ENCODE measurements around the gene KDM4D.

DNA sequence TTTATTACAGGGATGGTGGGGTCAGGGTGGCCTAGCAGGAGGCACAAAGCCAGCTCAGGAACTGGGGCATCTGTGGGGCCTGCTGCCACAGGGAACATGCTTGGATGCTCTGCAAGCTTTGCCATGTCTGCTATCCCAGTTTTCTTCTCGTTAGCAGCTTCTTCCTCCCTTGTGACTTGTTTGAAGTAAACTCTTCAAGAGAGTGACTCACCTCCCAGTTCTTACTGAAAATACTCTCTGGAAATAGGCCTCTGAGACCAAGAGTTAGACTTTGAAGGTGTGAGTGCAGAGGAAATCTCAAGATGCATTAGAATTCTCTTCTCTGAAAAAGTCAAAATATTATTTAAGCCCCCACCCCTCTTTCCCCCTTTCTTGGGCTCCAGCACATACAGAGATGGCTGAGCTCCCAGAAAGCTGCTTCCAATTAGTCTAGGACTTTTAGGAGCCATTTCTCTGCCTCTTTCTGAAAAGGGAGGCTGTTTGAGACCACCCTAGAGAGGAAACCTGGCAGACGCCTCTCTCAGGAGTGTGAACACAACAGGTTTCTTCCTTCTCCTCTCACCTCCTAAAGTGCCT, 15.3 kb upstream of the KDM4D start:
- TF ChIP-seq POLR2AphosphoS5 (IDR thresholded peaks at IDR 0.05; ENCODE audit: low read depth, low read length) (no peak), EZH2 (IDR thresholded peaks at IDR 0.05; ENCODE audit: low read depth, low read length, severe bottlenecking) (no peak), POLR2A (IDR thresholded peaks at IDR 0.05; ENCODE audit: control extremely low read depth in 1 of 2, low read depth in 2 of 2, low read length in 2 of 2) (no peak), RAD21 (IDR thresholded peaks at IDR 0.05 in 1 of 2, conservative IDR thresholded peaks at IDR 0.05 in 1 of 2; ENCODE audit: low read depth in 2 of 2, low read length in 2 of 2) (no peak), CHD1 (IDR thresholded peaks at IDR 0.05; ENCODE audit: low read depth, low read length) (no peak), SP2 (IDR thresholded peaks at IDR 0.05; ENCODE audit: low read length) (no peak), JUN (IDR thresholded peaks at IDR 0.05; ENCODE audit: low read depth, low read length) (no peak), ZNF274 (IDR thresholded peaks at IDR 0.05; ENCODE audit: borderline replicate concordance, extremely low read depth, low read length) (no peak), MAFK (IDR thresholded peaks at IDR 0.05; ENCODE audit: low read depth, low read length) (no peak), EP300 (IDR thresholded peaks at IDR 0.05; ENCODE audit: borderline replicate concordance in 1 of 2, low read depth in 2 of 2, low read length in 2 of 2) (no peak), HDAC2 (IDR thresholded peaks at IDR 0.05; ENCODE audit: borderline replicate concordance in 1 of 2, low read depth in 2 of 2, low read length in 2 of 2) (no peak)
- TF ChIP-seq, protein P1, sequence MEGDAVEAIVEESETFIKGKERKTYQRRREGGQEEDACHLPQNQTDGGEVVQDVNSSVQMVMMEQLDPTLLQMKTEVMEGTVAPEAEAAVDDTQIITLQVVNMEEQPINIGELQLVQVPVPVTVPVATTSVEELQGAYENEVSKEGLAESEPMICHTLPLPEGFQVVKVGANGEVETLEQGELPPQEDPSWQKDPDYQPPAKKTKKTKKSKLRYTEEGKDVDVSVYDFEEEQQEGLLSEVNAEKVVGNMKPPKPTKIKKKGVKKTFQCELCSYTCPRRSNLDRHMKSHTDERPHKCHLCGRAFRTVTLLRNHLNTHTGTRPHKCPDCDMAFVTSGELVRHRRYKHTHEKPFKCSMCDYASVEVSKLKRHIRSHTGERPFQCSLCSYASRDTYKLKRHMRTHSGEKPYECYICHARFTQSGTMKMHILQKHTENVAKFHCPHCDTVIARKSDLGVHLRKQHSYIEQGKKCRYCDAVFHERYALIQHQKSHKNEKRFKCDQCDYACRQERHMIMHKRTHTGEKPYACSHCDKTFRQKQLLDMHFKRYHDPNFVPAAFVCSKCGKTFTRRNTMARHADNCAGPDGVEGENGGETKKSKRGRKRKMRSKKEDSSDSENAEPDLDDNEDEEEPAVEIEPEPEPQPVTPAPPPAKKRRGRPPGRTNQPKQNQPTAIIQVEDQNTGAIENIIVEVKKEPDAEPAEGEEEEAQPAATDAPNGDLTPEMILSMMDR (IDR thresholded peaks at IDR 0.05; ENCODE audit: control extremely low read depth in 1 of 3, insufficient read depth in 1 of 3, low read depth in 1 of 3, low read length in 3 of 3): no peak
- TF ChIP-seq, protein P2, sequence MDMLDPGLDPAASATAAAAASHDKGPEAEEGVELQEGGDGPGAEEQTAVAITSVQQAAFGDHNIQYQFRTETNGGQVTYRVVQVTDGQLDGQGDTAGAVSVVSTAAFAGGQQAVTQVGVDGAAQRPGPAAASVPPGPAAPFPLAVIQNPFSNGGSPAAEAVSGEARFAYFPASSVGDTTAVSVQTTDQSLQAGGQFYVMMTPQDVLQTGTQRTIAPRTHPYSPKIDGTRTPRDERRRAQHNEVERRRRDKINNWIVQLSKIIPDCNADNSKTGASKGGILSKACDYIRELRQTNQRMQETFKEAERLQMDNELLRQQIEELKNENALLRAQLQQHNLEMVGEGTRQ (IDR thresholded peaks at IDR 0.05; ENCODE audit: low read length): no peak

Measured in H1 (cell line).